ENCODE measurements around the gene CRMP1.
"Not testable (repeated sequence)": the region's sequence is repeated elsewhere in the genome, so short reads cannot be mapped to it uniquely, and the experiment has no call there.

Gene CRMP1

DNA sequence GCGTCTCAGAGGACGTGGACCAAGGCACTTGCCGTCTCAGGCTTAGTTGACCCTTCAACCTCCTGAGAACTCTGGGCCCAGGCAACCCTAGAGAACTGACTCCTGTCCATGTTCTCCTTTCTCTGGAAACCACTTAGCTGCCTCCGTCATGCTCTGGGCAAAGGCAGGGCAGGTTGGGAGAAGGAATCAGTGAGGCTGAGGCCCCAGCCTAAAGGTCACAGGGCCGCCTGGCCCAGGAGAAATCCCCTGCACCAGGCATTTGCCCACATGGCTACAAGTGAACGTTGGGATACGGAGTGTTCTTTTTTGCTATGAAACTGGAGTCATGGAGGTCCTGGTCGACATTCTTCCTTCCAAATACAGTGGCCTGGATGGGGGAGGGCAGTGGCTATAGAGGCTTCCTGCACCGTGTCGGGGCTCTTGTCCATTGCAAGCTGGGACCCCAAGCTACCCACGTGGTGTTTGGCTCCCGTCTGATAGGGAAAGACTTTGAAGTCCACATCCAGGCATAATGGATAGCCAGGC, 76.0 kb downstream of the CRMP1 start:
- DNase-seq (ENCODE audit: low spot score), result no peak
- TF ChIP-seq, protein P1, sequence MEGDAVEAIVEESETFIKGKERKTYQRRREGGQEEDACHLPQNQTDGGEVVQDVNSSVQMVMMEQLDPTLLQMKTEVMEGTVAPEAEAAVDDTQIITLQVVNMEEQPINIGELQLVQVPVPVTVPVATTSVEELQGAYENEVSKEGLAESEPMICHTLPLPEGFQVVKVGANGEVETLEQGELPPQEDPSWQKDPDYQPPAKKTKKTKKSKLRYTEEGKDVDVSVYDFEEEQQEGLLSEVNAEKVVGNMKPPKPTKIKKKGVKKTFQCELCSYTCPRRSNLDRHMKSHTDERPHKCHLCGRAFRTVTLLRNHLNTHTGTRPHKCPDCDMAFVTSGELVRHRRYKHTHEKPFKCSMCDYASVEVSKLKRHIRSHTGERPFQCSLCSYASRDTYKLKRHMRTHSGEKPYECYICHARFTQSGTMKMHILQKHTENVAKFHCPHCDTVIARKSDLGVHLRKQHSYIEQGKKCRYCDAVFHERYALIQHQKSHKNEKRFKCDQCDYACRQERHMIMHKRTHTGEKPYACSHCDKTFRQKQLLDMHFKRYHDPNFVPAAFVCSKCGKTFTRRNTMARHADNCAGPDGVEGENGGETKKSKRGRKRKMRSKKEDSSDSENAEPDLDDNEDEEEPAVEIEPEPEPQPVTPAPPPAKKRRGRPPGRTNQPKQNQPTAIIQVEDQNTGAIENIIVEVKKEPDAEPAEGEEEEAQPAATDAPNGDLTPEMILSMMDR (IDR thresholded peaks at IDR 0.05; ENCODE audit: extremely low read depth, missing control alignments), result no peak

DNA sequence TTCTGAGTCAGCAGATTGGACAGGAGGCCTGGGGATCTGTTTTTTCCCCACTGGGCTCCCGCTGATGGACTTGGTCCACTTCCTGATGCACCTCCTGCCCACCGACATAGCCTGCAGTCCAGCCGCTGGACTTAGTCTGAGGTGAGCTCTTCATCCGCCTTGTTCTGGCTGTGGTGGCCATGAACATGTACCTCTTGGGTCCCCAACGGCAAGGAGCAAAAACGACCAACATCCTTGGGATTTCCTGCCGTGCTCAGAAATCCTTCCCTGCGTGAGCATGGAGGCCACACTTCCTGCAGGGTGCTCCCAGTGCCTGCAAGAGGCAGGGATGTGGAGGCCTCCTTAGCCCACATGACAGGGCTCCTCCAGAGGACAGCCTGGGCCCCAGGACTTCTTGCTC, 76.8 kb downstream of the CRMP1 start:
- no peak for DNase-seq (ENCODE audit: low spot score)
- TF ChIP-seq, protein P1 (IDR thresholded peaks at IDR 0.05; ENCODE audit: extremely low read depth, missing control alignments), result no peak

DNA sequence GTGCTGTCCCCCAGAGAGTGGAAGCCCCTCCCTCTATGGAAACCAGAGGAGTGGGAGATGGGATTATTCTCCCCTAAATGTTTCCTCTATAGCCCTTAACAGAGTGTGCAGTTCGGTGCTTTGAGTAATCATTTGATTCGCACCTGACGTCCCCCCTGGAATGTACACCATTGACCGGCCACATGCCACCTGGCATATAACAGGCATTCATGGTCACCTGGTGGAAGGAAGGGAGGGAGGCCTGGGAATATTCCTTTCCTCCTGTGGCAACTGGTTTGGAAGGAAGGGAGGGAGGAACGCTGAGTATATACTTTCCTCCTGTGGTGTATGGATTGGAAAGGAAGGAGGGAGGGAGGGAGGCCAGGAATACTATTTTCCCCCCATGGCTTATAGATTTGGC, 77.2 kb downstream of the CRMP1 start:
- TF ChIP-seq, protein P1 (IDR thresholded peaks at IDR 0.05; ENCODE audit: extremely low read depth, missing control alignments), result no peak
- no peak for DNase-seq (ENCODE audit: low spot score)

DNA sequence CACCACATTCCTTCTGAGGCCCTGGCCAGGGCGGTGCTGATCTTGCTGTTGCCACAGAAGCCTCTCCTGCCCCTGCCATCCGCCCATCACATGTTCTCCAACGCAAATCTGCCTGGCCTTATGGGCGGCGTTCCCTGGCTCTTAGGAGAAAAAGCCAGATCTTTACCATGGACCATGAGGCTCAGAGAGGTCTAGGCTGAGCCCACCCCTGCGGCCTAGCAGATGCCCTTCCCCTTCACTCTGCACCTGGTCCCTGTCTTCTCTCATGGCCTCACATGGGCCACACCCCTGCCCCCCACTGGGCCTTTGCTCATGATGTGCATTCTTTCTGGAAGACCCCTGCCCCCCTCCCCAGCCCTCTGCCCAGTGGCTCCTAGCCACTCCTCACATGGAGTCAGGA, 78.5 kb downstream of the CRMP1 start:
- no peak for DNase-seq (ENCODE audit: low spot score)
- TF ChIP-seq, protein P1 (IDR thresholded peaks at IDR 0.05; ENCODE audit: extremely low read depth, missing control alignments), result no peak

DNA sequence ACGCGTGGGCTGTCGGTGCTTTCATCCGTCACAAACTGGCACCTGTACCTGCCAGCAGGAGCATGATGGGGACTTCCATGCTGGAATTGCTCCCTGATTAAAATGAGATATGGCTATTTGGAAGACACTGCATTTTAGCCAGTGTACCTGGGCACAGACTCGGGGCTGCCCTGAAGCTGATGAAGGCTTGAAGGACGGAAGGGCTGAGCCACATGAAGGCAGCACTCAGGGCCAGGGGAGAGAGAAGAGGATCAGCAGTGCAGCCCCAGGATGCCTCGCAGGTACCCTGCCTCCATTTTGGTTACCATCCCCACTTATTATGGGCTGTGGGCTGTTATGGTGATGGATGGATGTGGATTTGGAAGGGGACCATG, 79.0 kb downstream of the CRMP1 start:
- TF ChIP-seq, protein P1 (IDR thresholded peaks at IDR 0.05; ENCODE audit: extremely low read depth, missing control alignments), result no peak
- DNase-seq (ENCODE audit: low spot score), result no peak

DNA sequence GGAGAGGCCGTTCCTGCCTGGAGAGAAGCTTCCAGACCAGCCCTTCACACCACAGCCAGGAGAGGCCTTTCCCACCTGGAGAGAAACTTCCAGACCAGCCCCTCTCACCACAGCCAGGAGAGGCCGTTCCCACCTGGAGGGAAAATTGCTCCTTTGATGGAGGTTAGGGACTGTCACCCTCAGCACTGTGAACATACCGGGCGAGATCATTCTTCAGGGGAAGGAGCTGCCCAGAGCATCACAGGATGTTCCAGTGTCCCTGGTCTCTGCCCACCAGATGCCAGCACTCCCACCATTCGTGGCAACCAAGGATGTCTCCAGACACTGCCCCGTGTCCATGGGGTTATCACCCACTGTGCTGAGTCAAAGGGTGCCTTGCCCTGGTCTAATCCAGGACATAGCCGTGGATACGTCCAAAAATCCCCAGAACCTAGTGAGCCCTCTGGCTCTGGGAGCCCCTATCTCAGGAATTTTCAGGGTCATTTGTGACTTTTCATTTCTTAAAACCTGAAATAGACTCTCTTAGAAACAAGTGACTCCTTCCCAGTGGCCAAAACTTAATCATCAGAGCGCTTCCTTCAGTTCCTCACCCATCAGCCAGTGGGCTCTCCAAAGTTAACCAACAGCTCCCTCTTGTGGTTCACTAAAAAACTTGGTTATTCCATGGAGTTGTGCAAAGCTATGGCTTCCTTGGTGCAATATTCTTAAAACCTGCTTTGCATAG, 80.2 kb downstream of the CRMP1 start:
- TF ChIP-seq, protein P1 (IDR thresholded peaks at IDR 0.05; ENCODE audit: extremely low read depth, missing control alignments), result peak; percentile 76
- DNase-seq (ENCODE audit: low spot score), result peak; percentile 73

DNA sequence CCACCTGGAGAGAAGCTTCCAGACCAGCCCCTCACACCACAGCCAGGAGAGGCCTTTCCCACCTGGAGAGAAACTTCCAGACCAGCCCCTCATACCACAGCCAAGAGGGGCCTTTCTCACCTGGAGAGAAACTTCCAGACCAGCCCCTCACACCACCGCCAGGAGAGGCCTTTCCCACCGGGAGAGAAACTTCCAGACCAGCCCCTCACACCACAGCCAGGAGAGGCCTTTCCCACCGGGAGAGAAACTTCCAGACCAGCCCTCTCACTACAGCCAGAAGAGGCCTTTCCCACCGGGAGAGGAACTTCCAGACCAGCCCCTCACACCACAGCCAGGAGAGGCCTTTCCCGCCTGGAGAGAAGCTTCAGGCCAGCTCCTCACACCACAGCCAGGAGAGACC, 80.8 kb downstream of the CRMP1 start:
- not testable (repeated sequence) for DNase-seq (ENCODE audit: low spot score)
